ENCODE results near the gene PEX1.

The PEX1 gene

GRCh38 chr7:92560602-92561001, 32.3 kb upstream of the PEX1 start:
- no peak for DNase-seq (ENCODE audit: low read depth)
- H3K4me3 ChIP-seq (ENCODE audit: low read depth, low read length): no peak overlapping the region
- TF ChIP-seq, protein P1, sequence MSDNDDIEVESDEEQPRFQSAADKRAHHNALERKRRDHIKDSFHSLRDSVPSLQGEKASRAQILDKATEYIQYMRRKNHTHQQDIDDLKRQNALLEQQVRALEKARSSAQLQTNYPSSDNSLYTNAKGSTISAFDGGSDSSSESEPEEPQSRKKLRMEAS (IDR thresholded peaks at IDR 0.05; ENCODE audit: low read depth, low read length): no peak
- no peak for TF ChIP-seq CTCF (IDR thresholded peaks at IDR 0.05; ENCODE audit: low read depth, low read length)
- no peak for TF ChIP-seq MYC (IDR thresholded peaks at IDR 0.05; ENCODE audit: low read depth, low read length)
- TF ChIP-seq POLR2A (IDR thresholded peaks at IDR 0.05; ENCODE audit: extremely low read depth, insufficient read length): no peak

GRCh38 chr7:92557808-92558362, 29.6 kb upstream of the PEX1 start:
- TF ChIP-seq, protein P1 (IDR thresholded peaks at IDR 0.05; ENCODE audit: low read depth, low read length): no peak
- TF ChIP-seq POLR2A (IDR thresholded peaks at IDR 0.05; ENCODE audit: extremely low read depth, insufficient read length) (no peak), MYC (IDR thresholded peaks at IDR 0.05; ENCODE audit: low read depth, low read length) (no peak), CTCF (IDR thresholded peaks at IDR 0.05; ENCODE audit: low read depth, low read length) (no peak)
- DNase-seq (ENCODE audit: low read depth): no peak

GRCh38 chr7:92557249-92557648, 28.9 kb upstream of the PEX1 start:
- TF ChIP-seq MYC (IDR thresholded peaks at IDR 0.05; ENCODE audit: low read depth, low read length): no peak
- TF ChIP-seq POLR2A (IDR thresholded peaks at IDR 0.05; ENCODE audit: extremely low read depth, insufficient read length): no peak
- TF ChIP-seq CTCF (IDR thresholded peaks at IDR 0.05; ENCODE audit: low read depth, low read length): no peak
- TF ChIP-seq, protein P1 (IDR thresholded peaks at IDR 0.05; ENCODE audit: low read depth, low read length): no peak
- H3K4me3 ChIP-seq (ENCODE audit: low read depth, low read length): no peak overlapping the region
- no peak for DNase-seq (ENCODE audit: low read depth)

More at GRCh38 chr7:92557808-92558362, 29.6 kb upstream of the PEX1 start:
- no peak overlapping the region for H3K4me3 ChIP-seq (ENCODE audit: low read depth, low read length)

DNA sequence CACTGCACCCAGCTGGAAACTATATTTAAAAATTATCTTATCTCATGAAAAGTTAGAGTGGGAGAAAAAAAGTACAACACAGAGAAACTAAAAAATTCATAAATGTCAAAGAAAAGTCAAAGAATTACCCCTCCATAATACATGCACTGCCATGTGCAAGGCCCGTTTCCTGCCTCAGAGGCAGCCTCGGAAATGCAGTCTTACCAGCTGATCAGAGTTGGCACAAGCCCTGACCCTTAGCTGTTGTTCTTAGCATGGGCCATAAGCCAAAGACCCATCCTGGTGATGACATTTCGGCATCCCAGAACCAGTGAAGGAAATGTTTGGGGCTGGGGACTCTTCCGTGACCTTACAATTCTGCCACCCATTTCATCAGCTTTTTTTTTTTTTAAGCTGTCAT, 21.9 kb upstream of the PEX1 start:
- no peak for TF ChIP-seq CTCF (IDR thresholded peaks at IDR 0.05; ENCODE audit: low read depth, low read length)
- TF ChIP-seq, protein P1 (IDR thresholded peaks at IDR 0.05; ENCODE audit: low read depth, low read length): no peak
- TF ChIP-seq POLR2A (IDR thresholded peaks at IDR 0.05; ENCODE audit: extremely low read depth, insufficient read length): no peak
- TF ChIP-seq MYC (IDR thresholded peaks at IDR 0.05; ENCODE audit: low read depth, low read length): no peak
- DNase-seq (ENCODE audit: low read depth): no peak
- no peak overlapping the region for H3K4me3 ChIP-seq (ENCODE audit: low read depth, low read length)

GRCh38 chr7:92547579-92547978, 19.3 kb upstream of the PEX1 start:
- TF ChIP-seq POLR2A (IDR thresholded peaks at IDR 0.05; ENCODE audit: extremely low read depth, insufficient read length) (no peak), MYC (IDR thresholded peaks at IDR 0.05; ENCODE audit: low read depth, low read length) (no peak), CTCF (IDR thresholded peaks at IDR 0.05; ENCODE audit: low read depth, low read length) (no peak)
- TF ChIP-seq, protein P1 (IDR thresholded peaks at IDR 0.05; ENCODE audit: low read depth, low read length): no peak

More at GRCh38 chr7:92547579-92547978, 19.3 kb upstream of the PEX1 start:
- no peak for DNase-seq (ENCODE audit: low read depth)
- no peak overlapping the region for H3K4me3 ChIP-seq (ENCODE audit: low read depth, low read length)
